Omental fat pad (tissue), 4 donors: ENCODE measurements around the gene MARCHF7. TPM values are rescaled to one million over a fixed set of nuclear protein-coding genes. Genes with fewer than 3 reads are reported as not detected.

Source experiments
- ATAC-seq: fragments of 150-250 bp; one replicate; pipeline ENCODE4 v1.9.1; 2016; ENCODE audit warnings: mild to moderate bottlenecking, moderate library complexity; ENCODE audit not compliant: low FRiP score
- DNase-seq: peaks from one replicate; pipeline ENCODE4 v3.0.0-alpha.2; 2019; ENCODE audit warnings: low spot score
- total RNA-seq, 4 donors: library from RNA; depleted of rRNA; stranded (reverse); fragments of >200 nt; gene quantifications; one replicate each; pipeline ENCODE4 v1.1.0, GENCODE V29; 2016
- TF ChIP-seq, protein P1 (sequence below), 3 donors: fragments of 450-650 bp; IDR thresholded peaks; one replicate each; pipeline ENCODE4 v1.5.1; 2016 to 2017; ENCODE audit warnings: antibody characterized with exemption in 3 of 3, mild to moderate bottlenecking in 3 of 3, moderate library complexity in 2 of 3

The MARCHF7 gene
- total RNA-seq, 4 donors from 2014 or later: 70.2 to 114 (median 81.5) TPM

DNA sequence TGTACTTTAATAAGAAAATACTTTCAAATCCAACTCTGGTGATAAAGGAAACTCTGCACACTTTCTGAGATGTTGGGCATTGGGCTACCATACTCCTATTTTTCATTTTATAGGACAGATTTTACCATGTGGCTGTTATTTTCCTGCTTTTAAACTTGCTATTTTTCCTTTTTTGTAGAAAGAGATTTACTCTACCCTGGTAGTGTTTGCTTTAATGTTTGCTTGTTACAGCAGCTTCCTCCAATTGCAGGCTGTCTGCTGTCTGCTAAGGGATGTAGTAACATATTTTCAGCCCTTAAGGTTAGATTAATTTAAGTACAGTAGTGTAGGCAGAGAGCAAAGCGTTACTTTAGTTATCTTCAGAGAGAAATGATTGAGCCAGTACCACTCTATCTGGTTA, 38.6 kb downstream of the MARCHF7 start:
- TF ChIP-seq, protein P1, sequence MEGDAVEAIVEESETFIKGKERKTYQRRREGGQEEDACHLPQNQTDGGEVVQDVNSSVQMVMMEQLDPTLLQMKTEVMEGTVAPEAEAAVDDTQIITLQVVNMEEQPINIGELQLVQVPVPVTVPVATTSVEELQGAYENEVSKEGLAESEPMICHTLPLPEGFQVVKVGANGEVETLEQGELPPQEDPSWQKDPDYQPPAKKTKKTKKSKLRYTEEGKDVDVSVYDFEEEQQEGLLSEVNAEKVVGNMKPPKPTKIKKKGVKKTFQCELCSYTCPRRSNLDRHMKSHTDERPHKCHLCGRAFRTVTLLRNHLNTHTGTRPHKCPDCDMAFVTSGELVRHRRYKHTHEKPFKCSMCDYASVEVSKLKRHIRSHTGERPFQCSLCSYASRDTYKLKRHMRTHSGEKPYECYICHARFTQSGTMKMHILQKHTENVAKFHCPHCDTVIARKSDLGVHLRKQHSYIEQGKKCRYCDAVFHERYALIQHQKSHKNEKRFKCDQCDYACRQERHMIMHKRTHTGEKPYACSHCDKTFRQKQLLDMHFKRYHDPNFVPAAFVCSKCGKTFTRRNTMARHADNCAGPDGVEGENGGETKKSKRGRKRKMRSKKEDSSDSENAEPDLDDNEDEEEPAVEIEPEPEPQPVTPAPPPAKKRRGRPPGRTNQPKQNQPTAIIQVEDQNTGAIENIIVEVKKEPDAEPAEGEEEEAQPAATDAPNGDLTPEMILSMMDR (IDR thresholded peaks at IDR 0.05): no peak
- DNase-seq (no peak), ATAC-seq (no peak)

DNA sequence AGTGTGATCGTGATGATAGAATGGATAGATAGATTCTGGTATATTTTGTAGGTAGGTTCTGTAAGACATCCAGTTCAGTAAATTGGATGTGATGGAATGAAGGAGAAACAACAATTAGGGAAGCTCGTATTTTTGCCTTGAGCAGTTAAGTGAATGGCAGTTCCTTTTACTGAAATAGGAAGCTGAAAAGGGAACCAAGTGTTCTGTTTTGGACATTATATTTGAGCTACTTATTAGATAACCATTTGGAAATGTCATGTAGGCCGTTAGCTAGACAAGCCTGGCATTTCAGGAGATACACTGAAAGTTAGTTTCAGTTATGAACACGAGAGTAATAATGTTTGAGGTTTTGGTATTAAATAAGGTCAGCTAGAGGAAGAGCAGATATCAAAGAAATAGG, 41.5 kb downstream of the MARCHF7 start:
- TF ChIP-seq, protein P1 (IDR thresholded peaks at IDR 0.05): no peak
- ATAC-seq: no peak
- no peak for DNase-seq

DNA sequence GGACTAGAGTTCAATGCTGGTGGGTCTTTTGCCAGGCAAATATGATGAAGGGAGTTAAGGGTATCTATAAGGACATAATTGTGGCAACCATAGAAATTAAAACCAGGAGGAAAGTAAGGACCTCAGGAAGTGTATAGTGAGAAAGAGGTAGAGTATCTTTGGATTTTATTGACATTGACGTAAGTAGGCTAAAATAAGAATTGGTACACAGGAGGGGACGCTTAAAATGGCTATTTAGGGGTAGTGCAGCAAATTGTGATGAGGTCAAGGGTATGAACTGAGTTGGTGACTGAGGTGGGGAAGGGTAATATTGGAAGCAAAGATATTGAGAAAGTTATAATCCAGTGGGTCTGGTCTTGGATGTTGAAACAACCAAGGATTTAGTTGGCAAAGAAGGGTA, 42.7 kb downstream of the MARCHF7 start:
- ATAC-seq: no peak
- TF ChIP-seq, protein P1 (IDR thresholded peaks at IDR 0.05): no peak
- no peak for DNase-seq

DNA sequence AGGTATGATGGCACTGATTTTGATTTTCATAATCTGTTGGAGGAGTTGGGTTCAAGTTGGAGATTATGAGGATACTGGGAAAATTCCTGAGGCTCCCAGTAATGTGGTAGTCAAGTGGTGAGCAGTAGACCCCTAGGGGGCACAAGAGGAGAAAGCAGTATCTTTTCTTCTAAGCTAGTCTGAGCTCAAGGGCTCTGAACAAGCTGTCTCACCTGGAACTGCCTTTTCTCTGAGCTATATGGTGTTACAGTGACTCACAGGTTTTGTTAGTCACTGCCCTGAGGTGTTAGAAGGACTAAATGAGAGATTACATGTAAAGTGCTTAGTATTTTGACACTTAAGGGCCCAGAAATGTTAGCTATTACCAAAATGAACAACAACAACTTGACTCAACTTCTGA, 43.5 kb downstream of the MARCHF7 start:
- no peak for DNase-seq
- TF ChIP-seq, protein P1 (IDR thresholded peaks at IDR 0.05): no peak
- peak; percentile 73 for ATAC-seq

DNA sequence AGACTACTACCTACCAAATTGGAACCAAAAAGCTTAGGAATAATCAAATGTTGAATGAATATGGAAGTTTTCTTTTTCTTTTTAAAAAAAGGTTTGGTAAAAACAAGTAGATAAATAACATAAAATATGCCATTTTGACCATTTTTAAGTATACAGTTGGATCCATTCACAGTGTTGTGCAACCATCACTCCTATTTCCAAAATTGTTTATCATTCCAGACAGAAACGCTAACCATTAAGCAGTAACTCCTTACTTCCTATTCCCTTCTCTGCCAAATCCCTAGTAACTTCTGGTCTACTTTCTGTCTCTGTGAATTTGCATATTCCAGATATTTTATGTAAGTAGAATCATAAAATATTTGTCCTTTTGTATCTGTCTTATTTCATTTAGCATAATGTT, 45.9 kb downstream of the MARCHF7 start:
- ATAC-seq (no peak), DNase-seq (no peak)
- TF ChIP-seq, protein P1 (IDR thresholded peaks at IDR 0.05): no peak

DNA sequence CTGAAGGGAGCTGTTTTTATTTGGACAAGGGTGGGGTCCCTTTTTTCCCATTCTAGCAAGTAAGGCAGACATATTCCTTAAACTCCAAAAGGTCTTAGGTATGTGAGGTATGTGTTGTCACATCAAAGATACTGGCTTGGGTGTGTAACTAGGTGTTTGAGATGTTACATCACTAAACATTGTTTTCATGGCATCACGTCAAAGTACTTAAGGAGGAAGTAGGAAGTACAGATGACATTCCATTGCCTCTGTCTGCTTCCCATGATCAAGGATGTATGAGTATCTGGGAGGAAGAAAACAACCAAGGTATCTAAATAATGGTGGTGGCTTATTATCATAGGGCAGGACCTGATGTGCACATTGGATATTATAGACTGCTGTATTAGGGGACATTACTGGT, 46.4 kb downstream of the MARCHF7 start:
- TF ChIP-seq, protein P1 (IDR thresholded peaks at IDR 0.05): no peak
- DNase-seq (no peak), ATAC-seq (no peak)

DNA sequence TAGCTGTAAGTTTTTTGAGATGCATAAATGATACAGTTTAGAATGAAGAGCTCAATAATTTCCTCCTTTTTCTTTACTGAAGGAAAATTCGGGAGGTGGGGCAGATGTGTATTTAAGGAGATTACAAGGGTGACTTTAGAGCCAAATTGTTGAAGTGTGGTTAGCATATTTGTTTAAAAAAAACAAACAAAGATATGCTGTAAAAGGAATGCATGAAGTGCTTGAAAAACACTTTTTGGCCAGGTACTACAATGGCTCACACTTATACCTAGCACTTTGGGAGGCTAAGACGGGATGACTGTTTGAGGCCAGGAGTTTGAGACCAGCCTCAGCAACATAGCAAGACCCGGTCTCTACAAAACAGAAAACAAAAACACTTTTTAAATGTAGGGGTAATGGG, 47.3 kb downstream of the MARCHF7 start:
- no peak for ATAC-seq
- TF ChIP-seq, protein P1 (IDR thresholded peaks at IDR 0.05): no peak
- DNase-seq: no peak
